Stimulated activated CD8-positive, alpha-beta memory T cell treated with anti-CD3 and anti-CD28 coated beads, Interleukin-2, amount 100 ng/mL, for 1 hour (primary cell): ENCODE data around the gene ABTB1.

Source experiments
- DNase-seq, 2 donors: peaks; one replicate each; pipeline ENCODE4 v3.0.0-alpha.2; 2020; ENCODE audit warnings: low read depth in 2 of 2

ABTB1 gene

GRCh38 chr3:127686512-127686894, 13.8 kb downstream of the ABTB1 start:
- no peak for DNase-seq

- no peak for DNase-seq
These were observed 14.5 kb downstream of the ABTB1 start for GRCh38 chr3:127687228-127687737.

- DNase-seq: no peak
These were observed 15.3 kb downstream of the ABTB1 start for GRCh38 chr3:127688022-127688415.

GRCh38 chr3:127688416-127689265, 15.9 kb downstream of the ABTB1 start:
- DNase-seq: no peak

- no peak for DNase-seq
These were observed 16.6 kb downstream of the ABTB1 start for GRCh38 chr3:127689266-127689860.

GRCh38 chr3:127690106-127690505, 17.4 kb downstream of the ABTB1 start:
- DNase-seq: no peak

GRCh38 chr3:127690823-127691452, 18.2 kb downstream of the ABTB1 start:
- DNase-seq: no peak

GRCh38 chr3:127691489-127691888, 18.7 kb downstream of the ABTB1 start:
- DNase-seq: no peak

GRCh38 chr3:127691974-127692373, 19.2 kb downstream of the ABTB1 start:
- DNase-seq: no peak

GRCh38 chr3:127692501-127693335, 20.0 kb downstream of the ABTB1 start:
- DNase-seq: no peak

- no peak for DNase-seq
These were observed 20.6 kb downstream of the ABTB1 start for GRCh38 chr3:127693336-127693843.

- DNase-seq: no peak
These were observed 21.9 kb downstream of the ABTB1 start for GRCh38 chr3:127694467-127695215.

- DNase-seq: no peak
These were observed 24.9 kb downstream of the ABTB1 start for GRCh38 chr3:127697551-127698240.

GRCh38 chr3:127698286-127698685, 25.5 kb downstream of the ABTB1 start:
- no peak for DNase-seq

GRCh38 chr3:127698691-127699415, 26.1 kb downstream of the ABTB1 start:
- DNase-seq: no peak

- no peak for DNase-seq
These were observed 26.9 kb downstream of the ABTB1 start for GRCh38 chr3:127699416-127700300.

- DNase-seq: no peak
These were observed 27.7 kb downstream of the ABTB1 start for GRCh38 chr3:127700406-127700805.

GRCh38 chr3:127701280-127701911, 28.6 kb downstream of the ABTB1 start:
- no peak for DNase-seq
